GM19193 (cell line): Measurements from ENCODE around the gene CAMK1D.

Source experiments
- POLR2A ChIP-seq: IDR thresholded peaks from 4 replicates; pipeline ENCODE4 v1.6.1; 2011; ENCODE audit not compliant: insufficient read depth, insufficient read length; ENCODE audit errors: extremely low read depth

The CAMK1D gene

GRCh38 chr10:12406764-12407400, 57.5 kb downstream of the CAMK1D start:
- TF ChIP-seq POLR2A: no peak

GRCh38 chr10:12408472-12408871, 59.1 kb downstream of the CAMK1D start:
- no peak for TF ChIP-seq POLR2A

- TF ChIP-seq POLR2A: no peak
Observed at GRCh38 chr10:12409161-12409560, 59.8 kb downstream of the CAMK1D start.

GRCh38 chr10:12409613-12410012, 60.3 kb downstream of the CAMK1D start:
- TF ChIP-seq POLR2A: no peak

GRCh38 chr10:12412666-12413368, 63.5 kb downstream of the CAMK1D start:
- TF ChIP-seq POLR2A: no peak

GRCh38 chr10:12413369-12413711, 64.0 kb downstream of the CAMK1D start:
- TF ChIP-seq POLR2A: no peak

GRCh38 chr10:12414278-12414989, 65.1 kb downstream of the CAMK1D start:
- TF ChIP-seq POLR2A: no peak

- TF ChIP-seq POLR2A: no peak
Observed at GRCh38 chr10:12416344-12417050, 67.2 kb downstream of the CAMK1D start.

- no peak for TF ChIP-seq POLR2A
Observed at GRCh38 chr10:12417331-12417730, 68.0 kb downstream of the CAMK1D start.

GRCh38 chr10:12418000-12418399, 68.7 kb downstream of the CAMK1D start:
- no peak for TF ChIP-seq POLR2A

- no peak for TF ChIP-seq POLR2A
Observed at GRCh38 chr10:12418725-12419261, 69.4 kb downstream of the CAMK1D start.

GRCh38 chr10:12419262-12419847, 70.0 kb downstream of the CAMK1D start:
- TF ChIP-seq POLR2A: no peak

- no peak for TF ChIP-seq POLR2A
Observed at GRCh38 chr10:12420530-12421120, 71.3 kb downstream of the CAMK1D start.

GRCh38 chr10:12422189-12422588, 72.8 kb downstream of the CAMK1D start:
- no peak for TF ChIP-seq POLR2A
